Brain microvascular endothelial cell (primary cell): ENCODE data around the gene PSG3.
A peak's percentile ranks its signal among the peaks of the same experiment; 100 is the strongest.
"Not testable (repeated sequence)": the region's sequence is repeated elsewhere in the genome, so short reads cannot be mapped to it uniquely, and the experiment has no call there.

Experiments
- DNase-seq: peaks from one replicate; pipeline ENCODE4 v3.0.0-alpha.2; 2020
- H3K27ac ChIP-seq: fragments of 250-450 bp; sonication (Bioruptor Pico); 2 replicates; pipeline ENCODE4 v1.5.1; 2020; ENCODE audit warnings: mild to moderate bottlenecking, moderate library complexity
- H3K27me3 ChIP-seq: fragments of 250-450 bp; sonication (Bioruptor Pico); replicated peaks from 2 replicates; pipeline ENCODE4 v1.5.1; 2020; ENCODE audit warnings: mild to moderate bottlenecking
- H3K36me3 ChIP-seq: fragments of 250-450 bp; sonication (Bioruptor Pico); replicated peaks from 2 replicates; pipeline ENCODE4 v1.5.1; 2020; ENCODE audit warnings: mild to moderate bottlenecking
- H3K4me3 ChIP-seq: 2 replicates; pipeline ENCODE4 v1.5.1; 2011; ENCODE audit warnings: low read depth, mild to moderate bottlenecking, control low read depth, low read length, moderate library complexity
- in situ Hi-C: cut with HindIII; loops from 2 replicates; pipeline ENCODE4 v1.10.0; 2017; ENCODE audit warnings: low sequenced_read_pairs, low pct_ligation_motif_present
- TF ChIP-seq, protein P1 (sequence below): IDR thresholded peaks from 2 replicates; pipeline ENCODE4 v1.5.1; 2011; ENCODE audit warnings: low read depth, mild to moderate bottlenecking, moderate library complexity, low read length, control low read depth, inconsistent platforms; ENCODE audit errors: missing control alignments

The PSG3 gene

DNA sequence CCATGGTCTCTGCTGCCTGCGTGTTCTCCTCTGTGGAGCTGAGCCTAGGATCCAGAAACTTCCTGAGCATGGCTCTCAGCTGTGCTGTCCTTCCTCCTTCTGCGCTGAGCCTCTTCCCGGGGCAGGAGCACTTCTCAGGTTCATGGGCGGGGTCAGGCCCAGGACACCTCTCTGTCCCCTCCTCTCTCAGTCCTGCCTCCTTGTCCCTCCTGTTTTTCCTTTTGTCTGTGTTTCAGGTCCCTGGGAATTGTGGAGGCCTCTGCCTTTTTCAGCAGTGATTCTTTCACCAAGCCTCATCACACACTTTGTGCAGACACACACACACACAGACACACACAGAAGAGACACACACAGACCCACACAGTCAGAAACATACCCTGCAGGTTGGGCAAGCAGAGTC, at the start of gene PSG3:
PSG3 (minus strand) TSS at position 101 of the 400 bp plus-strand sequence; CDS start at position 4, 97 bp downstream.
- H3K27me3 ChIP-seq, H3K27ac ChIP-seq, DNase-seq, H3K36me3 ChIP-seq, H3K4me3 ChIP-seq, in situ Hi-C loops: not testable (repeated sequence)

DNA sequence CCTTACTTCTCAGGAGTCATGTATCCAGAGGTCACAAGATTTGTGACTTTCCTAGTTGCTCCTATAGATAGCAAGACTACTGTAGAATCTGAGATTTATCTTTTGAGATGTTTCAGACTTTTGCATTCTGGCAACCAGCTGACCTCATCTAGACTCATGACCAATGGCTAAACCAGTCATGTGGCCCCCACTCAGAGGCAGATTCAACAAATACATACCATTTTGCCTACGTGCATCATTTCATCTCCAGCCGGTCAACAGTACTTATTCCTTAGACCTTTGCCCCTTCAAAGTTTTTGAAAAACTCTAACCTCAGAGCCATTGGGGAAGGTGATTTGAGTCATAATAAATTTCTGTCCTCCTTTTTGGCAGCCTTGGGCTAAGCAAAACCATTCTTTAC, 48.5 kb upstream of the PSG3 start:
- H3K27me3 ChIP-seq, H3K36me3 ChIP-seq, in situ Hi-C loops, H3K27ac ChIP-seq, DNase-seq, H3K4me3 ChIP-seq: not testable (repeated sequence)

DNA sequence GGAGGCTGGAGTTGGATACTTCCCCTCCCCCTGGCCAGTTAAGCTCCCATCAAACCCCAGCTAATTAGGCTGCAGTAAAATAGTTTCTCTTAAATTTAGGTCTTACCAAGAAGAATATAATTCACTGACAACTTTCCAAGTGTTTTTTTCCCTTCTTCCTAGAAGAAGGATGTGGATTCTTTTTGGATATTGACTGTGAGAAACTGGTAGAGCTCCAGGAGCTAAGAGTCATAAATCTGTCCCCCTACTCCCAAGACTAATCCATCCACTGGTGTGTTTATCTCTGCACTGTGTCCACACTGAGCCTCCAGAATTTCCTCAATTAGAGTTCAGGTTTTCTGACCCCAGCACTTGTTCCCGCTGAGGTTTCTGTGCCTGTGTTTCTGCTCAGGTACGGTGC, 47.5 kb upstream of the PSG3 start:
- H3K36me3 ChIP-seq, H3K27me3 ChIP-seq, DNase-seq, H3K27ac ChIP-seq, H3K4me3 ChIP-seq, in situ Hi-C loops: not testable (repeated sequence)

DNA sequence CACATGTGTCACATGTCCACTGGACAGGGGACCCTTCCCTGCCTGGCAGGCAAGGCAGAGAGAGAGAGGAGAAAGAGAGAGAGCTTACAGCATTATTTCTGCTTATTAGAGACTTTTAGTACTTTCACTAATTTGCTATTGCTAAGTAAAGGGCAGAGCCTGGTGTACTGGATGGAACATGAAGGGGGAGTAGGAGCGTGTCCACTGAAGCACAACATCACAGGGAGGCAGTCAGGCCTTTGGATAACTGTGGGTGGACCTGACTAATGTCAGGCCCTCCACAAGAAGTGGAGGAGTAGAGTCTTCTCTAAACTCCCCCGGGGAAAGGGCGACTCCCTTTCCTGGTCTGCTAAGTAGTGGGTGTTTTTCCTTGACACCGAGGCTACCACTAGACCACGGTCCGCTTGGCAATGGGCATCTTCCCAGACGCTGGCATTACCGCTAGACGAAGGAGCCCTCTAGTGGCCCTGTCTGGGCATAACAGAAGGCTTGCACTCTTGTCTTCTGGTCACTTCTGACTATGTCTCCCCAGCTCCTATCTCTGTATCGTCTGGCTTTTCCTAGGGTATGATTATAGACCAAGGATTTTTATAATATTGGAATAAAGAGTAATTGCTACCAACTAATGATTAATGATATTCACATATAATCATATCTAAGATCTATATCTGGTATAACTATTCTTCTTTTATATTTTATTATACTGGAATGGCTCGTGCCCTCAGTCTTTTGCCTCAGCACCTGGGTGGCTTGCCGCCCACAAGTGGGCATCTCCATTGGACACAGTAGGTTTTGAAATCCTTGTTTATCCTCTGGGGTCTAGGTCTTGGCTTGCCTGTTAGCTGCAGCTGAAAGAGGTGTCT, 36.7 kb upstream of the PSG3 start:
- H3K27ac ChIP-seq, H3K36me3 ChIP-seq, in situ Hi-C loops, H3K27me3 ChIP-seq, H3K4me3 ChIP-seq: not testable (repeated sequence)
- TF ChIP-seq, protein P1, sequence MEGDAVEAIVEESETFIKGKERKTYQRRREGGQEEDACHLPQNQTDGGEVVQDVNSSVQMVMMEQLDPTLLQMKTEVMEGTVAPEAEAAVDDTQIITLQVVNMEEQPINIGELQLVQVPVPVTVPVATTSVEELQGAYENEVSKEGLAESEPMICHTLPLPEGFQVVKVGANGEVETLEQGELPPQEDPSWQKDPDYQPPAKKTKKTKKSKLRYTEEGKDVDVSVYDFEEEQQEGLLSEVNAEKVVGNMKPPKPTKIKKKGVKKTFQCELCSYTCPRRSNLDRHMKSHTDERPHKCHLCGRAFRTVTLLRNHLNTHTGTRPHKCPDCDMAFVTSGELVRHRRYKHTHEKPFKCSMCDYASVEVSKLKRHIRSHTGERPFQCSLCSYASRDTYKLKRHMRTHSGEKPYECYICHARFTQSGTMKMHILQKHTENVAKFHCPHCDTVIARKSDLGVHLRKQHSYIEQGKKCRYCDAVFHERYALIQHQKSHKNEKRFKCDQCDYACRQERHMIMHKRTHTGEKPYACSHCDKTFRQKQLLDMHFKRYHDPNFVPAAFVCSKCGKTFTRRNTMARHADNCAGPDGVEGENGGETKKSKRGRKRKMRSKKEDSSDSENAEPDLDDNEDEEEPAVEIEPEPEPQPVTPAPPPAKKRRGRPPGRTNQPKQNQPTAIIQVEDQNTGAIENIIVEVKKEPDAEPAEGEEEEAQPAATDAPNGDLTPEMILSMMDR, result peak; percentile 87
- peak; percentile 55 for DNase-seq

DNA sequence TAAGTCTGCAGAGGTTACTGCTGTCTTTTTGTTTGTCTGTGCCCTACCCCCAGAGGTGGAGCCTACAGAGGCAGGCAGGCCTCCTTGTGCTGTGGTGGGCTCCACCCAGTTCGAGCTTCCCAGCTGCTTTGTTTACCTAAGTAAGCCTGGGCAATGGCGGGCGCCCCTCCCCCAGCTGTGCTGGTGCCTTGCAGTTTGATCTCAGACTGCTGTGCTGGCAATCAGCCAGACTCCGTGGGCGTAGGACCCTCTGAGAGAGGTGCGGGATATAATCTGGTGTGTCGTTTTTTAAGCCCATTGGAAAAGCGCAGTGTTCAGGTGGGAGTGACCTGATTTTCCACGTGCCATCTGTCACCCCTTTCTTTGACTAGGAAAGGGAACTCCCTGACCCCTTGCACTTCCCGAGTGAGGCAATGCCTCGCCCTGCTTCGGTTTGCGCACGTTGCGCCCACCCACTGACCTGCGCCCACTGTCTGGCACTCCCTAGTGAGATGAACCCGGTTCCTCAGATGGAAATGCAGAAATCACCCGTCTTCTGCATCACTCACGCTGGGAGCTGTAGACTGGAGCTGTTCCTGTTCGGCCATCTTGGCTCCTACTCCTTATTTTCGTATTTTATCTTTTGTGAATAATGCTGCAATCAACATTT, 34.4 kb upstream of the PSG3 start:
- H3K4me3 ChIP-seq, DNase-seq, in situ Hi-C loops, H3K36me3 ChIP-seq, H3K27me3 ChIP-seq, H3K27ac ChIP-seq: not testable (repeated sequence)

DNA sequence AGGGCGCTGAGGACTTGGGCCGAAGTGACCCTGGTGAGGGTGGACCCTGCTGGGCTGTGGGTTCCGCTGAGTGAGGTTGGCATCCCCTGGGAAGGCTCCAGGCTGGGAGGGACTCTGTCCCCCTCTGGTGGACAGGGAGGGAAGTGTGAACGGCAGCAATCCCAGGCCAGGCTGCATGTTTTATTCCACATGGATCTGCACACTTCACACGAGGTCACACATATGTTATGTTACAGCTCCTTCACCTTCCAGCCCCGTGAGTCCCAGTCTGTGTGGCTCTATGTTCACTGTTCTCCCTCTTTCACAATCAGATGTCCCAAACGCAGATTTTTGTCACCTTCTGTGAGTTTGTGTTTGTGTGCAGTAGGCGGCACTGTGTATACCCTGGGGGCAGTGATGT, 27.0 kb upstream of the PSG3 start:
- H3K36me3 ChIP-seq, H3K27me3 ChIP-seq, H3K4me3 ChIP-seq, DNase-seq, H3K27ac ChIP-seq, in situ Hi-C loops: not testable (repeated sequence)
- TF ChIP-seq, protein P1, result peak; percentile 15

DNA sequence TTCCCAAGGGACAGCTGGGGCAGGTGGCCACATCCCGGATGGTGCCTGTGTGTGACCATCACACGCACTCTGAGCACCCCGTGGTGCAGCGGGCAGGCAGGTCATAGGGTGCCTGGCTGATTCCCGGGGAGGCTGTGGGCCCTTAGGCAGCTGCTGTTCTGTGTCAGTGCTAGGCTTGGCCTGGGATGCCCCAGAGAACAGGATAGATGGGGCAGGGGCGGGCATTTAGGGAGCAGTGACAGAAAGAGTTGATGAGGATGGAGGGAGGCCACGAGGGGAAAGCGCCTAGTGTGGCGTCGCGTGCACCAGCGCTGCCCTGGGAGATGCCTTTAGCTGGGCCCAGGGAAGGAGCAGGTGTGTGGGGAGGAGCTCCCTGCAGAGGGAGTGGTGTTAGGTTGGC, 26.6 kb upstream of the PSG3 start:
- H3K36me3 ChIP-seq, H3K27me3 ChIP-seq, in situ Hi-C loops, H3K27ac ChIP-seq, H3K4me3 ChIP-seq, DNase-seq: not testable (repeated sequence)

DNA sequence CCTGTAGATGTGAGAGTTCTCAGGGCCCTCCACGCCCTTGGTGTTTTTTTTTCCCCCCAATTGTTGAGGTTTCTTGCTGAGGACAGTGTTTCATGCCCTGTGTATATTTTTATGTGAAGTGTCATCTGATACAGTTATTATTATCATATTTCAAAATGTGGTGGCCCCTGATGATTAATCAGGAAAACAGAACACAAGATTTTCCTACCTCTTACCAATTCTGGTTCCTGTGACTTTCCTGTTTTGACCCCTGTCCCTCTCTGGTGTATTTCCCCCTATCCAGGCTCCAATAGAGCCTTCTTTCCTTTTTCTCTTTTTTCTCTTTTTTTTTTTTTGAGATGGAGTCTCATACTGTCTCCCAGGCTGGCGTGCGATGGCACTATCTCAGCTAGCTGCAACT, 24.6 kb upstream of the PSG3 start:
- Histone ChIP-seq H3K36me3 (no peaks in the 10 kb centered on the region), H3K27ac (no peak overlapping the region), H3K4me3 (no peak overlapping the region), H3K27me3 (no peaks in the 10 kb centered on the region)
- in situ Hi-C loops, result no loop called here
- TF ChIP-seq, protein P1, result no peak
- no peak for DNase-seq
